Ishikawa (cell line): ENCODE results near the gene ANKFN1.

ENCODE experiments used
- CEBPB ChIP-seq: IDR thresholded peaks from 2 replicates; pipeline ENCODE4 v1.6.1; 2012
- CREB1 ChIP-seq: IDR thresholded peaks from 2 replicates; pipeline ENCODE4 v1.6.1; 2012; ENCODE audit warnings: low read depth
- EGR1 ChIP-seq: IDR thresholded peaks from 2 replicates; pipeline ENCODE4 v1.6.1; 2012
- EP300 ChIP-seq: IDR thresholded peaks from 2 replicates; pipeline ENCODE4 v1.6.1; 2012; ENCODE audit warnings: borderline replicate concordance
- FOXM1 ChIP-seq: IDR thresholded peaks from 2 replicates; pipeline ENCODE4 v1.6.1; 2012; ENCODE audit warnings: low read depth, borderline replicate concordance
- NFIC ChIP-seq: IDR thresholded peaks from 2 replicates; pipeline ENCODE4 v1.6.1; 2012
- RAD21 ChIP-seq: IDR thresholded peaks from 2 replicates; pipeline ENCODE4 v1.6.1; 2012; ENCODE audit warnings: low read depth
- TAF1 ChIP-seq: IDR thresholded peaks from 2 replicates; pipeline ENCODE4 v1.6.1; 2012; ENCODE audit warnings: low read depth, mild to moderate bottlenecking
- TCF12 ChIP-seq: IDR thresholded peaks from 2 replicates; pipeline ENCODE4 v1.6.1; 2012; ENCODE audit warnings: low read depth
- TEAD4 ChIP-seq: IDR thresholded peaks from 2 replicates; pipeline ENCODE4 v1.6.1; 2012
- USF1 ChIP-seq: IDR thresholded peaks from 2 replicates; pipeline ENCODE4 v1.6.1; 2012
- YY1 ChIP-seq: IDR thresholded peaks from 2 replicates; pipeline ENCODE4 v1.6.1; 2012; ENCODE audit warnings: low read depth
- ZBTB7A ChIP-seq: IDR thresholded peaks from 2 replicates; pipeline ENCODE4 v1.6.1; 2012; ENCODE audit warnings: low read depth
- TF ChIP-seq, protein P1 (sequence below): IDR thresholded peaks from 2 replicates; pipeline ENCODE4 v1.6.1; 2012; ENCODE audit warnings: low read depth, mild to moderate bottlenecking
- TF ChIP-seq, protein P2 (sequence below): IDR thresholded peaks from 2 replicates; pipeline ENCODE4 v1.6.1; 2012

ANKFN1 gene

DNA sequence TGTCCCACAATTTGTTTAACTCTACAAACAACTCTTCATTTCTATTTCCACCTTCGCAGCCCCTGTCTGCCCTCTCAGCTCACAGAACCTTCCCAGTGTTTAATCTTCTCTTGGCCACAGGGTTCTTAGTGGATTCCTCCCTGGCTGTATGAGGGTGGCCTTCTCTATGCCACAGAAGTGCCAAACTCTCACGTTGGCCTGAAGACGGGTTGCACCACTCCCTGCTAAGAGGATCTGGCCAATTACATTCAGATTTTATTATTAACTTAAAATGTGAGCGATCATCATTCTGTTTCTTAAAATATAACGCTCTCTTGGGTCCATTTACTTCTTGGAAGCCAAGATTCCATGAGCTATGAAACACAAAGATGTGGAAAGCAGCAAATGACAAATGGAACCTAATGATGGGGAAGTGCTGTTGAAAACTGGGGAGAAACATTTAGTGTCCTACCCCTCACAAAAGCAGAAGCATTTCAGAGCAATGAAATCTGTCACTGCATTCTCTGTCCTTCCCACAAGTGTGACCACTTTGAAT, 348.9 kb downstream of the ANKFN1 start:
- TF ChIP-seq, protein P1, sequence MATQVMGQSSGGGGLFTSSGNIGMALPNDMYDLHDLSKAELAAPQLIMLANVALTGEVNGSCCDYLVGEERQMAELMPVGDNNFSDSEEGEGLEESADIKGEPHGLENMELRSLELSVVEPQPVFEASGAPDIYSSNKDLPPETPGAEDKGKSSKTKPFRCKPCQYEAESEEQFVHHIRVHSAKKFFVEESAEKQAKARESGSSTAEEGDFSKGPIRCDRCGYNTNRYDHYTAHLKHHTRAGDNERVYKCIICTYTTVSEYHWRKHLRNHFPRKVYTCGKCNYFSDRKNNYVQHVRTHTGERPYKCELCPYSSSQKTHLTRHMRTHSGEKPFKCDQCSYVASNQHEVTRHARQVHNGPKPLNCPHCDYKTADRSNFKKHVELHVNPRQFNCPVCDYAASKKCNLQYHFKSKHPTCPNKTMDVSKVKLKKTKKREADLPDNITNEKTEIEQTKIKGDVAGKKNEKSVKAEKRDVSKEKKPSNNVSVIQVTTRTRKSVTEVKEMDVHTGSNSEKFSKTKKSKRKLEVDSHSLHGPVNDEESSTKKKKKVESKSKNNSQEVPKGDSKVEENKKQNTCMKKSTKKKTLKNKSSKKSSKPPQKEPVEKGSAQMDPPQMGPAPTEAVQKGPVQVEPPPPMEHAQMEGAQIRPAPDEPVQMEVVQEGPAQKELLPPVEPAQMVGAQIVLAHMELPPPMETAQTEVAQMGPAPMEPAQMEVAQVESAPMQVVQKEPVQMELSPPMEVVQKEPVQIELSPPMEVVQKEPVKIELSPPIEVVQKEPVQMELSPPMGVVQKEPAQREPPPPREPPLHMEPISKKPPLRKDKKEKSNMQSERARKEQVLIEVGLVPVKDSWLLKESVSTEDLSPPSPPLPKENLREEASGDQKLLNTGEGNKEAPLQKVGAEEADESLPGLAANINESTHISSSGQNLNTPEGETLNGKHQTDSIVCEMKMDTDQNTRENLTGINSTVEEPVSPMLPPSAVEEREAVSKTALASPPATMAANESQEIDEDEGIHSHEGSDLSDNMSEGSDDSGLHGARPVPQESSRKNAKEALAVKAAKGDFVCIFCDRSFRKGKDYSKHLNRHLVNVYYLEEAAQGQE: no peak
- TF ChIP-seq EGR1 (no peak), TAF1 (no peak), TCF12 (no peak), EP300 (no peak), CEBPB (no peak), TEAD4 (no peak), CREB1 (no peak), RAD21 (no peak), FOXM1 (no peak), ZBTB7A (no peak), YY1 (no peak), NFIC (no peak), USF1 (no peak)
- TF ChIP-seq, protein P2, sequence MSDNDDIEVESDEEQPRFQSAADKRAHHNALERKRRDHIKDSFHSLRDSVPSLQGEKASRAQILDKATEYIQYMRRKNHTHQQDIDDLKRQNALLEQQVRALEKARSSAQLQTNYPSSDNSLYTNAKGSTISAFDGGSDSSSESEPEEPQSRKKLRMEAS: no peak

DNA sequence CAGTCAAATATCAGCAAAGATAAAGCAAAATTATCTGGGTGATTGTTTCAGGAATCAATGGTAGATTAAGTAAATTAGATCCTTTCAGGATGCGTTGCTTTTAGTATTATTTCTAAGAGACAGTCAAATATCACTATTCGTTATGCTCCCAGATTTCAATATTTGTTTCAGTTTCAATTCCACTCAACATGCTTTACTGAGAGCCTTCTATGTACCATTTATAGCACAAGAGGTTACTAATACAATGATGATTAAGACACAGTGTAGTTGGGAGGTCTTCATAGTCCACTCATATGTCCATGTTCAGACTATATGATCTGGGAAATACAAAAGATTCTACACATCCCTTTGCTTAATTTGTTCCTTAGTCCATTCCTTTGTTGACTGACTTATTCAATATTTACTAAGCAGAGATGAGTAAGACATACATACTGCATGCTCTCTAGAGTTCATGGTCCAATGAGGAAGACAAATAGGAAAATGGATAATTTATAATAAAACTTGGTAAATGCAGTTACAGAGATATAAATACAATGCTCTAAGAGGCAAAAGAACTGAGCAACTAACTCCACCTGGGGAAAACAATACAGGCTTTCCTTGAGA, 352.0 kb downstream of the ANKFN1 start:
- TF ChIP-seq, protein P2: no peak
- TF ChIP-seq TAF1 (no peak), CEBPB (no peak)

DNA sequence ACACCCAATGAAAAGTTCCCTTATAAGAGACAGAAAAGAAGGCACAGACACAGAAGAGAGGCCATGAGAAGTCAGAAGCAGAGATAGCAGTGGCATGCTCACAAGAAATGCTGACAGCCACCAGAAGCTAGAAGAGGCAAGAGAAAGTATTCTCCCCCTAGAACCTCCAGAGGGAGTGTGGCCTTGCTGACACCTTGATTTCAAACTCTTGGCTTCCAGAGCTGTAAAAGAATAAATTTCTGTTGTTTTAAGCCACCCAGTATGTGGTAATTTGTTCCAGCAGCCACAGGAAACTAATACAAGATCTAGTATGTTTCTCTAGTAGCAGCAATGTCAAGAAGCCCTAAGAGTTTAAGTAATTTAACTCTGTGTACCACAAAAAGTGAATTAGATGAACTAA, 353.1 kb downstream of the ANKFN1 start:
- TF ChIP-seq EP300: no peak
- TF ChIP-seq NFIC: no peak
- TF ChIP-seq YY1: no peak
- no peak for TF ChIP-seq CREB1
- no peak for TF ChIP-seq CEBPB
- TF ChIP-seq, protein P1: no peak
- no peak for TF ChIP-seq EGR1
- TF ChIP-seq, protein P2: no peak
- TF ChIP-seq TAF1: no peak
- TF ChIP-seq ZBTB7A: no peak
- TF ChIP-seq TEAD4: no peak
- TF ChIP-seq FOXM1: no peak
- TF ChIP-seq USF1: no peak
- no peak for TF ChIP-seq TCF12
- TF ChIP-seq RAD21: no peak

DNA sequence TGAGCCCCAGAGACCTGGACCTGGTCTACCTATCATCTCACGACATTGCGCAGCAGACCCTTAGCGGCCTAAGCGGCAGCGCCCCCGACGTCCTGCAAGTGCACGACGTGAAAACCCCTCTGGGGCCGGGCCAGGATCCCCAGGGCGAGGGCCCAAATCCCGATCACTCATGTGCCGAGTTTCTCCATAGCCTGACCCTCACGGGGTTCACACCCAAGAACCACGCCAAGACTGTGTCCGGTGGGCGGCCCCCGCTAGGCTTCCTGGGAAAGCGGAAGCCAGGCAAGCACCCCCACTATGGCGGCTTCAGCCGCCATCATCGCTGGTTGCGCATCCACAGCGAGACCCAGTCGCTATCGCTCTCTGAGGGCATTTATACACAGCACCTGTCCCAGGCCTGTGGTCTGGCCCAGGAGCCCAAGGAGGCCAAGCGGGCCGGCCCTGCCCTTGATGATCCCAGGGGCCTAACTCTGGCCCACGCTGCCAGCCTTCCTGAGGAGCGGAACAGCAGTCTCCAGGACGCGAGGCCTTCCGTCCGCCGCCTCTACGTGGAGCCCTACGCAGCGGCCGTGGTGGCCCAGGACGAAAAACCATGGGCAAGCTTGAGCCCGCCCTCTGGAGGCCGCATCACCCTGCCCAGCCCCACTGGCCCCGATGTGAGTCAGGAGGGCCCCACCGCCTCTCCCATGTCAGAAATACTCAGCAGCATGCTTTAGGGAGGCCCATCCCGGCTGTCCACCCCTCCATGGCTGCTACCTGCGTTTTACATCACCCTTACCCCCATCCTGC, 357.5 kb downstream of the ANKFN1 start:
- TF ChIP-seq, protein P2: no peak
- TF ChIP-seq TEAD4: no peak
- TF ChIP-seq TAF1: no peak
- no peak for TF ChIP-seq USF1
- TF ChIP-seq ZBTB7A: no peak
- TF ChIP-seq, protein P1: no peak
- TF ChIP-seq EP300: no peak
- TF ChIP-seq NFIC: no peak
- TF ChIP-seq CEBPB: no peak
- TF ChIP-seq EGR1: no peak
- TF ChIP-seq YY1: no peak
- no peak for TF ChIP-seq FOXM1
- no peak for TF ChIP-seq TCF12
